CD4-positive, alpha-beta T cell (primary cell): ENCODE measurements around the gene SLMAP. TPM values are rescaled to one million over a fixed set of nuclear protein-coding genes. Genes with fewer than 3 reads are reported as not detected.

ENCODE experiments used
- ATAC-seq: fragments of 200-7000 bp; cut with Tn5 transposase; one replicate; pipeline ENCODE4 v1.10.0; 2022; ENCODE audit warnings: mild to moderate bottlenecking; ENCODE audit not compliant: poor library complexity
- CTCF ChIA-PET: fragments of 350-600 bp; sonication (Branson Sonifier 250); formaldehyde crosslinking; loops from one replicate; lab custom pipeline; 2021; ENCODE audit warnings: antibody characterized with exemption, inconsistent platforms; lab: Charles Lee
- POLR2A ChIA-PET: fragments of 350-600 bp; sonication (Branson Sonifier 250); formaldehyde crosslinking; loops from one replicate; lab custom pipeline; 2021; ENCODE audit warnings: antibody characterized with exemption, inconsistent platforms; lab: Charles Lee
- DNase-seq, 14 experiments: peaks; one replicate each; pipeline ENCODE4 v3.0.0-alpha.2; 2013 to 2020; ENCODE audit warnings: mixed read lengths in 2 of 14
- H3K27ac ChIP-seq, 2 donors: one replicate each; pipeline versions ENCODE4 v1.5.1 to v1.7.0; 2013; ENCODE audit warnings: low read length in 2 of 2, low read depth in 1 of 2, mild to moderate bottlenecking in 1 of 2
- H3K27me3 ChIP-seq, 2 experiments: 1 replicate in 1 of 2; 2 replicates in 1 of 2; pipeline versions ENCODE4 v1.6.1 to v1.7.0; 2013; ENCODE audit warnings: low read length in 2 of 2, control low read depth in 1 of 2, mild to moderate bottlenecking in 1 of 2, moderate library complexity in 1 of 2; ENCODE audit not compliant: insufficient read depth in 2 of 2, control insufficient read depth in 1 of 2
- H3K36me3 ChIP-seq: one replicate; pipeline ENCODE4 v1.6.1; 2013; ENCODE audit warnings: low read length, control low read depth; ENCODE audit not compliant: insufficient read depth
- H3K4me1 ChIP-seq: one replicate; pipeline ENCODE4 v1.6.1; 2013; ENCODE audit warnings: low read length, control low read depth; ENCODE audit not compliant: insufficient read depth
- H3K4me3 ChIP-seq: one replicate; pipeline ENCODE4 v1.5.1; 2013; ENCODE audit warnings: mild to moderate bottlenecking, low read length, moderate library complexity
- H3K9me3 ChIP-seq, 2 experiments: 1 replicate in 1 of 2; 2 replicates in 1 of 2; pipeline versions ENCODE4 v1.6.1 to v1.7.0; 2013; ENCODE audit warnings: low read length in 2 of 2, mild to moderate bottlenecking in 2 of 2, control low read depth in 1 of 2, moderate library complexity in 1 of 2; ENCODE audit not compliant: control insufficient read depth in 1 of 2, insufficient read depth in 1 of 2
- H3K27ac Mint-ChIP-seq: one replicate; pipeline ENCODE4 v1.8.0; 2020; ENCODE audit warnings: mixed read lengths
- H3K27me3 Mint-ChIP-seq: one replicate; pipeline ENCODE4 v1.8.0; 2021; ENCODE audit warnings: mixed read lengths
- H3K36me3 Mint-ChIP-seq: one replicate; pipeline ENCODE4 v1.8.0; 2021; ENCODE audit warnings: low read depth, mixed read lengths
- H3K4me1 Mint-ChIP-seq: one replicate; pipeline ENCODE4 v1.8.0; 2021; ENCODE audit warnings: low read depth, mixed read lengths
- H3K4me3 Mint-ChIP-seq: one replicate; pipeline ENCODE4 v1.8.0; 2020; ENCODE audit warnings: mild to moderate bottlenecking, mixed read lengths
- H3K9me3 Mint-ChIP-seq: one replicate; pipeline ENCODE4 v1.8.0; 2020; ENCODE audit warnings: mixed read lengths
- CTCF ChIP-seq: fragments of 200-600 bp; IDR thresholded peaks from one replicate; pipeline ENCODE4 v1.8.0; 2022; ENCODE audit warnings: antibody characterized with exemption, mild to moderate bottlenecking
- intact Hi-C, 2 experiments: fragments of 100-400 bp; cut with DNase I in 1 of 2; cut with micrococcal nuclease in 1 of 2; formaldehyde crosslinking; loops; one replicate each; pipeline versions ENCODE4 v1.15.1 to v1.9.0; 2023 to 2025; cut with DNase I, micrococcal nuclease
- total RNA-seq, 174 experiments: library from RNA in 2 of 174; stranded (reverse) in 2 of 174; gene quantifications; one replicate each; pipeline ENCODE4 v1.2.3 and lab custom pipeline; 2021 to 2026

Gene SLMAP
- total RNA-seq, 2 experiments from 2014 or later = 51.3 to 52.2 TPM

DNA sequence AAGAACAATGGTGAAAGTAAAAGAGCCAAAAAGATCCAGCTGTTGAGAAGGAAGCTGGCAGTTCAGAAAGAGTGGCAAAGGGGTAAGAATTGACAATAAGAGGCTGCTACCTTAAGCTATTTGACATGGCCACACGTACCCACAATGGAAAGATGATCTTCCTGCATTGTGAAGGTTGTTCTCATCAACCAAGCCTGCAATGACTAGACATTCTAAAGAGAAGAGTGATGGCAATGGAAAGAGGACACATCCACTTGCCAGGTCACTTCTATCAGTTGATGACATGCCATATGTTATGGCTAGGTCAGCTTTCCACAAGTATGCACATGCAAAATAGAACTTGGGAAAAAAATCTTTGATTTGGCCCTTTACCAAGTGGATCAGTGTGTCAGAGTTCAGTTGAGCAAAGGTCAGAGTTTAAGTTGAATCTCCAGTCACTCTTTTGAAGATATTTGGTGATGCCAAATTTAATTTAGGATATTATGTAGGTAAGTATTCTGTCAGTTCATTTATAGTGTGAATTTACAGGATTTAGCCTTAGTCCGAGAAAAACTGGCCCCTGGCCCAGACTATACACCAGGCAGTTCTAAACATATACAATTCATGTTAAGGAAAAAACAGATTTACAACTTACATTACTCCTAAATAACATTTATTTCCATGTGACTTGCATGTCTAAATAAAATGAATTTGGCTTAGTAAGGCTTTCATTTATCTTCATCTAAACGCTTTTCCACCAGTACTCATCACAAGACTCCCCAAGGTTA lies 147.2 kb downstream of the SLMAP start:
- no peaks in the 10 kb centered on the region for H3K9me3 Mint-ChIP-seq
- no peak overlapping the region for H3K4me3 Mint-ChIP-seq

GRCh38 chr3:57910990-57911389 lies 154.9 kb downstream of the SLMAP start:
- H3K27me3 ChIP-seq = no peaks in the 10 kb centered on the region
- peak in 9 of 14 experiments; percentile 2 to 42 (median 8) for DNase-seq
- H3K27me3 Mint-ChIP-seq = no peaks in the 10 kb centered on the region
- intact Hi-C loops = loop anchor here in 1 of 2 experiments (10.0 kb wide), 1 partner anchor 516 kb away; no protein-coding TSS in a partner anchor
- H3K27ac Mint-ChIP-seq = no peak overlapping the region
- peaks cover 40% of the 10 kb centered on the region for H3K36me3 ChIP-seq
- ChIA-PET POLR2A (no interaction called here), CTCF (interaction anchor here (0.9 kb wide), 1 partner anchor 514 kb away, joined by 3 read pairs; no protein-coding TSS in a partner anchor)
- H3K27ac ChIP-seq = no peak overlapping the region
- H3K4me1 Mint-ChIP-seq = no peaks in the 10 kb centered on the region
- no peaks in the 10 kb centered on the region for H3K9me3 ChIP-seq
- no peak for ATAC-seq
- peak; percentile 56 for TF ChIP-seq CTCF
- no peaks in the 10 kb centered on the region for H3K9me3 Mint-ChIP-seq
- H3K4me3 Mint-ChIP-seq = no peak overlapping the region
- no peaks in the 10 kb centered on the region for H3K4me1 ChIP-seq
- peaks cover 76% of the 10 kb centered on the region for H3K36me3 Mint-ChIP-seq
- H3K4me3 ChIP-seq = no peak overlapping the region

More for the DNA sequence above, 147.2 kb downstream of the SLMAP start:
- intact Hi-C loops = no loop called here
- H3K27me3 Mint-ChIP-seq = no peaks in the 10 kb centered on the region
- H3K4me3 ChIP-seq = no peak overlapping the region
- ATAC-seq (no peak), DNase-seq (no peak)
- peaks cover 4% of the 10 kb centered on the region for H3K4me1 Mint-ChIP-seq
- H3K36me3 Mint-ChIP-seq = peaks cover 65% of the 10 kb centered on the region
- no peak overlapping the region for H3K27ac Mint-ChIP-seq
- H3K4me1 ChIP-seq = no peaks in the 10 kb centered on the region
- ChIA-PET POLR2A (no interaction called here), CTCF (no interaction called here)
- no peak for TF ChIP-seq CTCF
- H3K27ac ChIP-seq = no peak overlapping the region
- H3K9me3 ChIP-seq = no peaks in the 10 kb centered on the region
- H3K36me3 ChIP-seq = peaks cover 27% of the 10 kb centered on the region
- no peaks in the 10 kb centered on the region for H3K27me3 ChIP-seq

DNA sequence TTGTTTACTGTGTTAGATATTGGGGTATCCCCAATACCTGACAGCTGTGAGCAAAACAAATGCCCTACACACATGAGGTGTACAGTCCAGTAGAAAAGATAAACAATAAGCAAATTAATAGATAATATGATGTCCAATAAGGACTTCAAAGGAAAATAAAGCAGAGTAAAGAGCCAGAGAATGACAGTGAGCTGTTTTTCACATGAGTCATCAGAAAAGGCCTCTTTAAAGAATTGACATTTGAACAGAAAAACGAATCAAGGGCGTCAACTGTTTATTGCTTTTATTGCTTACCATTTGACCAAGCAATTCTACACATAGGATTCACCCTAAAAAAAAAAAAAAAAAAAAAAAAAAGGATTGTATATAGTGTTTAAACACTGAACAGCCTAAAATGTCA lies 155.5 kb downstream of the SLMAP start:
- Mint-ChIP-seq H3K9me3 (no peaks in the 10 kb centered on the region), H3K4me3 (no peak overlapping the region), H3K27me3 (no peaks in the 10 kb centered on the region), H3K27ac (no peak overlapping the region), H3K36me3 (peaks cover 81% of the 10 kb centered on the region), H3K4me1 (no peaks in the 10 kb centered on the region)
- no peaks in the 10 kb centered on the region for H3K9me3 ChIP-seq
- DNase-seq (no peak), ATAC-seq (no peak)
- peaks cover 40% of the 10 kb centered on the region for H3K36me3 ChIP-seq
- no peak for TF ChIP-seq CTCF
- H3K4me1 ChIP-seq = no peaks in the 10 kb centered on the region
- ChIA-PET POLR2A (no interaction called here), CTCF (no interaction called here)
- H3K27me3 ChIP-seq = no peaks in the 10 kb centered on the region
- intact Hi-C loops = loop anchor here in 1 of 2 experiments (10.0 kb wide), 1 partner anchor 517 kb away; no protein-coding TSS in a partner anchor
- no peak overlapping the region for H3K27ac ChIP-seq
- H3K4me3 ChIP-seq = no peak overlapping the region
